T-helper 2 cell treated with Interferon-gamma antibody and Interleukin-4, amounts not matched to agents 5 μg/mL and 100 μg/mL, for 36 hours (primary cell): Measurements from ENCODE around the gene UGDH.
"Not testable (repeated sequence)": the region's sequence is repeated elsewhere in the genome, so short reads cannot be mapped to it uniquely, and the experiment has no call there.

Source experiments
- DNase-seq: peaks from one replicate; pipeline ENCODE4 v3.0.0; 2021; ENCODE audit warnings: low spot score
- H3K27ac Mint-ChIP-seq: one replicate; pipeline ENCODE4 v1.8.0; 2021; ENCODE audit warnings: mild to moderate bottlenecking, mixed read lengths
- H3K27me3 Mint-ChIP-seq: one replicate; pipeline ENCODE4 v1.8.0; 2021; ENCODE audit warnings: low read depth, mixed read lengths
- H3K36me3 Mint-ChIP-seq: one replicate; pipeline ENCODE4 v1.8.0; 2021; ENCODE audit warnings: low read depth, mixed read lengths
- H3K4me1 Mint-ChIP-seq: one replicate; pipeline ENCODE4 v1.8.0; 2021; ENCODE audit warnings: low read depth, mixed read lengths
- H3K4me3 Mint-ChIP-seq: one replicate; pipeline ENCODE4 v1.8.0; 2022; ENCODE audit warnings: mild to moderate bottlenecking, moderate library complexity, mixed read lengths
- H3K9me3 Mint-ChIP-seq: one replicate; pipeline ENCODE4 v1.8.0; 2021; ENCODE audit warnings: mixed read lengths

Gene UGDH

DNA sequence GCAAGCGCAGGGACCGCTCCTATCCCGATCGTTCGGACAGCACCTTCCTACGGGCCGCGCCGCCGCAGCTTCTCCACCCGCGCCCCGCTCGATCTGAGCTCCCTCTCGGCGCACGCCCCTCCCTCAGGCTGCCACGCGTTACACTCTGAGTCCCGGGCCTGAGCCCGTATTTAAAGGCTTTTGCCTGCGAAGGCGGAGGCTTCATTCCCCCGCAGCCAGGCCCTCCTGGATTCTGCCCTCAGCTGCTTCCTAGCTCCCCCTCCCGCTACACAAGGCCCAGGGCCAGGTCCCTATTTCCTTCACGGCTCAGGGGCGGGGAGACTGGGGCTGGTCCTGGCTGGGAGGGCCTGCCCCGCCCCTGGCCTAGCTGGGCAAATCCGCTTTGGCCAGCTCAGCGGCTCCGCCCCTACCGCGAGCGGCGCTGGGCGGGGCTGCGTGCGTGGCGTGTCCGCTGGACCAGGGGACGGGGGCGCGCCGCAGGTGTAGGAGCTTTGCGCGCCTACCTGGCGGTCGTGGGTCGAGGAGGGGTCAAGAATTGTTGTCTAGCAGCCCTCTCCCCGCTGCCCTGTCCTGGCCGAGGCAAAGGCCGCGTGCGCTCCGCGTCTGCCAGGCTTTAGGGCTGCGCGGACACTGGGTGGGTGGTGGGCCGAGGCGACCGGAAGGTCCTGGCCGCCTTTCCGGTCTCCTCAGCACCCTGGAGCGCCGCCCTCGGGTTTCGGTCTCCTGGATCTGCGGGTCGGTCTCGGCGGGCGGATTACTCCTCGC is at the start of gene UGDH:
UGDH (minus strand) TSS at position 144 of the 765 bp plus-strand sequence. CDS start 5,927 bp downstream, outside the sequence.
- H3K9me3 Mint-ChIP-seq, result peaks cover 23% of the 10 kb centered on the region
- peak; percentile 94 for DNase-seq
- H3K27ac Mint-ChIP-seq, result peak within 1 kb of the TSS; percentile 92
- H3K36me3 Mint-ChIP-seq, result peaks cover 24% of the 10 kb centered on the region
- H3K4me3 Mint-ChIP-seq, result peak within 1 kb of the TSS; percentile 97
- H3K4me1 Mint-ChIP-seq, result peaks cover 14% of the 10 kb centered on the region
- no peaks in the 10 kb centered on the region for H3K27me3 Mint-ChIP-seq

DNA sequence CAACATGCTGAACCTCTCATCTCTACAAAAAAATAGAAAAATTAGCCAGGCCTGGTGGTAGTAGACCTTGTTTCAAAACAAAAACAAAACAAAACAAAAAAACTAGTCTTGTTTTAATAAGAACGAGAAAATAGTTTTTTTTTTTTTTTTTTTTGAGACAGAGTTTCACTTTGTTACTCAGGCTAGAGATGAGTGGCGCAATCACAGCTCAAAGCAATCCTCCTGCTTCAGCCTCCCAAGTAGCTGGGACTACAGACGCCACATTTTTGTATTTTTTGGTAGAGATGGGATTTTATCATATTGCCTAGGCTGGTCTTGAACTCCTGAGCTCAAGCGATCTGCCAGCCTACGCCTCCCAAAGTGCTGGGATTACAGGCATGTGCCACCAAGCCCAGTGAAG is 47.7 kb upstream of the UGDH start:
- no peak overlapping the region for H3K4me3 Mint-ChIP-seq
- no peak for DNase-seq
- no peaks in the 10 kb centered on the region for H3K9me3 Mint-ChIP-seq
- no peaks in the 10 kb centered on the region for H3K4me1 Mint-ChIP-seq
- H3K27me3 Mint-ChIP-seq, result no peaks in the 10 kb centered on the region
- H3K36me3 Mint-ChIP-seq, result no peaks in the 10 kb centered on the region
- no peak overlapping the region for H3K27ac Mint-ChIP-seq

DNA sequence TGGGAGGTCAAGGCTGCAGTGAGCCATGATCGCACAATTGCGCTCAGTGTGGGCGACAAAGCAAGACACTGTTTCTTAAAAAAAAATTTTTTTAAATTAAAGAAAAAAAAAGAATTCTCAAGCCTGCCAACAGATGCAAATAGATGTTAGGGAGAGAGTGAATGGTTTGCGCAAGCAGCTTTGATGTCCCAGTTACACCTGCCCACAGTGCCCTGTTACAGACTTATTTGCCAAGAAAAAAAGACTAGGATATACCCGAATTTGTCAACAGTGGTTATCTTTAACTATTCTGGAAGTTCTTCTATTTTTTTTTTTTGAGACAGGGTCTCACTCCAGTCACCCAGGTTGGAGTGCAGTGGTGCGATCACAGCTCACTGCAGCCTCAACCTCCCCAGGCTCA is 44.3 kb upstream of the UGDH start:
- Mint-ChIP-seq H3K9me3 (no peaks in the 10 kb centered on the region), H3K27me3 (no peaks in the 10 kb centered on the region), H3K27ac (no peak overlapping the region), H3K36me3 (no peaks in the 10 kb centered on the region), H3K4me1 (peaks cover 5% of the 10 kb centered on the region), H3K4me3 (no peak overlapping the region)
- DNase-seq, result no peak

DNA sequence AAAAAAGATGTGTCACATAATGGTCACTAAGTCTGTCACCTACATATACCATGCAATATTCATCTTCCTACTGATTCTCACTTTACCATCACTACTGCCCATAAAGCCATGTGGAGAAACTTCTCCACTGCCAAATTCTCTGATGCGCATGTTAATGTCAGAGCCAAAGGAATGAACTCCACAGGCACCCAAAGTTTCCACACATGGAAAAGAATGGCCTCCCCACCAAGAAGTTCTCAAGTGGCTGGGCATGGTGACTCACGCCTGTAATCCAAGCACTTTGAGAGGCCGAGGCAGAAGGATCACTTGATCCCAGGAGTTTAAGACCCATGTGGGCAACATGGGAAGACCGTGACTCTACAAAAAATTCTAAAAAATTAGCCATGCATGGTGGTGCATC is 43.8 kb upstream of the UGDH start:
- H3K4me3 Mint-ChIP-seq, result no peak overlapping the region
- no peaks in the 10 kb centered on the region for H3K27me3 Mint-ChIP-seq
- H3K9me3 Mint-ChIP-seq, result peaks cover 3% of the 10 kb centered on the region
- H3K4me1 Mint-ChIP-seq, result peaks cover 5% of the 10 kb centered on the region
- no peak overlapping the region for H3K27ac Mint-ChIP-seq
- DNase-seq, result no peak
- H3K36me3 Mint-ChIP-seq, result no peaks in the 10 kb centered on the region

DNA sequence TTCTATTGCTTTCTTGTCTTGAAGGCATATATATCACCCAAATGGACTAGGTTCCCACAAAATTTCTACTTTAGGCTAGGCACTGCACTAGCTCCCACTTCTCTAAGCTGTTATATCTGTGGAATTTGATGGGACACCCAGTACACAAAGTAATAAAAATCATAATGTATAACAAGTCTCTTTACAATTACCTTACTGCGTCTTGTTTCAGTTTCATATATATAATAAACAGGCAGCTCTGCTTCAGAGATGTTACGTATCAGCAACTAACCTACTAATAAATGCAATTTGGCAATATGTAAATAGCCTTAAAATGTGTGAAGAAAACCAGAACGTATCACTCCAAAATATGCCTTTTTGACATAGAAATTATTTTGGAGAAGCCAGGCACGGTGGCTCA is 42.0 kb upstream of the UGDH start:
- Mint-ChIP-seq H3K36me3 (peaks cover 2% of the 10 kb centered on the region), H3K27me3 (no peaks in the 10 kb centered on the region), H3K9me3 (peaks cover 10% of the 10 kb centered on the region), H3K4me3 (no peak overlapping the region), H3K4me1 (peaks cover 5% of the 10 kb centered on the region), H3K27ac (no peak overlapping the region)
- DNase-seq, result no peak

DNA sequence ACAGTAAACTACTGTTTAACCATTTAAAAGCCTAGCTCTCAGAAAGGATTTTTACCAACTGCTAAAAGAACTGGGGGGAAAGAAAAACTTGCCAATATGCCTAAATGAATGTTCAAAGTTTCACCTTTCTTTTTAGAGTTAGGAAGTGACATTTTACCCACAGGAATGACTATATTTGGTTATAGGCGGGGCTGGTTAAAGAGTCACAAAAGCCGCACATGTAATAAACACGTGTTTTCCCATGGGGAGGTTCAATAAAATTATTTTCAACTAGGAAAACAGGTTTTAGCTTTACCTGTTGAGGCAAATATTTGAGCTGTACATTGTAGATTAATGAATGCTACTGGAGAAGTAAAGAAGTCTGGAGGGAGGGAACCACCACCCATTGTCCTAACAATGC is 41.6 kb upstream of the UGDH start:
- H3K4me1 Mint-ChIP-seq, result peaks cover 5% of the 10 kb centered on the region
- peaks cover 2% of the 10 kb centered on the region for H3K36me3 Mint-ChIP-seq
- H3K27me3 Mint-ChIP-seq, result no peaks in the 10 kb centered on the region
- no peak overlapping the region for H3K27ac Mint-ChIP-seq
- DNase-seq, result no peak
- peaks cover 10% of the 10 kb centered on the region for H3K9me3 Mint-ChIP-seq
- H3K4me3 Mint-ChIP-seq, result no peak overlapping the region

DNA sequence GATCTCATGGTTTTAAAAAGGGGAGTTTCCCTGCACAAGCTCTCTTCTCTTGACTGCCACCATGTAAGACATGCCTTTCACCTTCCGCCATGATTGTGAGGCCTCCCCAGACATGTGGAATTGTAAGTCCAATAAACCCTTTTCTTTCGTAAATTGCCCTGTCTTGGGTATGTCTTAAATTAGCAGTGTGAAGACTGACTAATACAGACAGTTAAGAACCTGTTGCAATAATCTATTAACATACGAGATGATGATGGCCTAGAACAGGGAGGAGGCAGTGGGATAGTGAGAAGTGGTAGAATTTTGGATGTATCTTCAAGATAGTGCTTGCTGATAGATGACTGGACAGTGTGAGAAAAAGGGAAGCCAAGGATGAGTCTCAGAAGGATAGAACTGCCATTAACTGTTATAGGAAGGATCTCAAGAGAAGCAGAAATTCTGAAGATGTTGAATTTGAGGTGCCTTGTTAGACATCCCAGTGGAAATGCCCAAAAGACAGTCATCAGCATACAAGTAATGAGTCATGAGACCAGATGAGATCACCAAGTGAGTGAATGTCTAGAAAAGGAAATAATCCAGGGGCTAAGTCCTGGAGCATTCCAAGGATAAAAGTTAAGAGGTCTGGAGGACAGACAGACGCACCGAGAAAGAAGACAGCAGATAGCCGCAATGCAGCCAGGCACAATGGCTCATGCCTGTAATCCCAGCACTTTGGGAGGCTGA is 38.8 kb upstream of the UGDH start:
- Mint-ChIP-seq H3K36me3 (peaks cover 2% of the 10 kb centered on the region), H3K27me3 (no peaks in the 10 kb centered on the region), H3K9me3 (peaks cover 10% of the 10 kb centered on the region), H3K4me1 (peaks cover 5% of the 10 kb centered on the region), H3K27ac (no peak overlapping the region), H3K4me3 (no peak overlapping the region)
- no peak for DNase-seq

DNA sequence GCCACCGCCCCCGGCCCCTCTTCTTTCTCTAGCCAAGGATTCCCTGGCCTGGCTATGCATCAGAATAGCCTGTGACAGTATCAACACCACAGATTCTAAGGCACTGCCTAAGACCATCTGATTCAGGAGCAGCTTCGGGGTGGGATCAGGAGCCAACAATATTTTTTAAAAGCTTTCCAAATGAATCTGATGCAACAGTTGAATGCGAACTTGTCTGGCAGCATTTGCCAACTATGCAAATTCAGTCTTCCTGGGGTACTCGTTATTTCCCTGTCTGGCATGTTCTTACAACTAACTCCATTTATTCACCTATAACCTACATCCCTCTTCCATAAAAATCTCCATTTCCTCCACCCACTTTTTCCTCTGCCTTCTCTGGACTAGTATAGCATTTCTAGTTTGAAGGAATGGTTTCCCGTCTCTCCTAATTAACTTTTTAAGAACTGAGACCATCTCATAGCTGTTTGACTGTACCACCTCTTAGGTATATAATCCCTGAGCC is 36.2 kb upstream of the UGDH start:
- Mint-ChIP-seq H3K9me3 (peaks cover 10% of the 10 kb centered on the region), H3K4me1 (peaks cover 2% of the 10 kb centered on the region), H3K36me3 (peaks cover 2% of the 10 kb centered on the region), H3K27me3 (no peaks in the 10 kb centered on the region), H3K27ac (no peak overlapping the region), H3K4me3 (no peak overlapping the region)
- DNase-seq, result no peak

DNA sequence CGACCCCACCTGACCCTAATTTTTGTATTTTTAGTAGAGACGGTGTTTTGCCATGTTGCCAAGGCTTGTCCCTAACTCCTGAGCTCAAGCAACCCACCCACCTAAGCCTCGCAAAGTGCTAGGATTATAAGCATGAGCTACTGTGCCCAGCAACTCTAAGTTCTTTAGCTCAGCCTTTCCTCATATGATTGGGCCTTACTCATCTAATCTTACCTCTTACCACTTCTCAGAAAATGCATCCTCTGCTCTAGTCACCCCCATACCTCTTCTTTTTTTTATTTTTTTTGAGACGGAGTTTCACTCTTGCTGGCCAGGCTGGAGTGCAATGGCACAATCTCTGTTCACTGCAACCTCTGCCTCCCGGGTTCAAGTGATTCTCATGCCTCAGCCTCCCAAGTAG is 35.6 kb upstream of the UGDH start:
- Mint-ChIP-seq H3K4me3 (no peak overlapping the region), H3K36me3 (peaks cover 2% of the 10 kb centered on the region), H3K9me3 (peaks cover 10% of the 10 kb centered on the region), H3K4me1 (no peaks in the 10 kb centered on the region), H3K27me3 (no peaks in the 10 kb centered on the region), H3K27ac (no peak overlapping the region)
- no peak for DNase-seq

DNA sequence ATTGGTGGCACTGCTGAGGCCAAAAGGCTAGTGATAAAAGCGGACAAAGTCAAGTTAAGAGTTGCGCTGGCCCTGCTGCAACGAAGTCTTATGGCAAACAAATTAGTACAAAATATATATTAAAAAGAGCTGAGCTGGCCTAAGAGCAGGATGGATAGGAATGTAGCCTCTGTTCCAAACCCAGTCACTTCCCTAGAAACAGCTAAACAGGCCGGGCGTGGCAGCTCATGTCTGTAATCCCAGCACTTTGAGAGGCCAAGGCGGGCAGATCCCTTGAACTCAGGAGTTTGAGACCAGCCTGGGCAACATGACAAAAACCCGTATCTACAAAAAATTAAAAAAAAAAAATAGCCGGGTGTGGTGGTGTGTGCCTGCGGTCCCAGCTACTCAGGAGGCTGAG is 32.4 kb upstream of the UGDH start:
- no peak for DNase-seq
- Mint-ChIP-seq H3K9me3 (no peaks in the 10 kb centered on the region), H3K36me3 (no peaks in the 10 kb centered on the region), H3K27me3 (no peaks in the 10 kb centered on the region), H3K4me1 (no peaks in the 10 kb centered on the region), H3K27ac (no peak overlapping the region), H3K4me3 (no peak overlapping the region)

DNA sequence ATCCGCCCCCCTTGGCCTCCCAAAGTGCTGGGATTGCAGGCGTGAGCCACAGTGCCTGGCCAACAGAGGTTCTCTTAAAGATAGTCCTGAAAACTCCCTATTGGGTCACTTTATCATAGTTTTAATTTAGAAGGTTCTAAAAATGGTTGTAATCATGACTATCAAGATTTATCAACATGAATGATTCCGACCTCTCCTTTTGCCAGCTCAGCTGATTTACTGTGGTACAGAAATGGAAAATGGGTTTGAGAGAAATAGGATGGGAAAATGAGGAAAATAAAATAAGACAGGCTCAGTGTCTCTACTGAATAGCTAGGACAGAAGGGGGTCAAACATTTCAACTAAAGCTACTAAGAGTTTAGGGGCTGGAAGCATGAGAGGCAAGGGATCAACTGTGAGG is 28.2 kb upstream of the UGDH start:
- Mint-ChIP-seq H3K36me3 (no peaks in the 10 kb centered on the region), H3K4me1 (no peaks in the 10 kb centered on the region), H3K4me3 (no peak overlapping the region), H3K9me3 (no peaks in the 10 kb centered on the region), H3K27ac (no peak overlapping the region), H3K27me3 (no peaks in the 10 kb centered on the region)
- no peak for DNase-seq

DNA sequence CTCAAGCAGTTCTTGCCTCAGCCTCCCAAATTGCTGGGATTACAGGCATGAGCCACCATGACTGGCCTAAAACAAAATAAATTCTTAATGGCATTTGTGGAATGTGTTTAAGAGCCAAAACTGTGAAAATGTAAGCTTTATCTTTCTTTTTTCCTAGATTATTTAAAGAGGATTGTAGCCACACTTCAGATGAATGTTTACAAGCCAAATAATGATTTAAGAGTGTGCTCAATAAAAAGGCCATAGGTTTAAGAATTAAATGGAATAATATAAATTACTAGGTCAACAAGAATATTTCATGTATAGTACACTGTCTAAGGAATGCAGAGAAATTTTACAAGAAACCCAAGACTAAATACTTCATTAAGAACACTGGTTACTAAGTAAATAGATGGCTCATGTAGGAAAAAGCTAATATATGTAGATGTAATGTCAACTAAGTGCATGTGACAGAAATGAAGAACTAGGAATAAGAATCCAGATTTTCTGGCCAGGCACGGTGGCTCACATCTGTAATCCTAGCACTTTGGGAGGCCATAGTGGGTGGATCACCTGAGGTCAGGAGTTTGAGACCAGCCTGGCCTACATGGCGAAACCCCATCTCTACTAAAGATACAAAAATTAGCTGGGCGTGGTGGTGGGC is 21.3 kb upstream of the UGDH start:
- H3K9me3 Mint-ChIP-seq, result no peaks in the 10 kb centered on the region
- no peaks in the 10 kb centered on the region for H3K4me1 Mint-ChIP-seq
- no peaks in the 10 kb centered on the region for H3K36me3 Mint-ChIP-seq
- H3K27me3 Mint-ChIP-seq, result no peaks in the 10 kb centered on the region
- no peak for DNase-seq
- no peak overlapping the region for H3K27ac Mint-ChIP-seq
- no peak overlapping the region for H3K4me3 Mint-ChIP-seq

DNA sequence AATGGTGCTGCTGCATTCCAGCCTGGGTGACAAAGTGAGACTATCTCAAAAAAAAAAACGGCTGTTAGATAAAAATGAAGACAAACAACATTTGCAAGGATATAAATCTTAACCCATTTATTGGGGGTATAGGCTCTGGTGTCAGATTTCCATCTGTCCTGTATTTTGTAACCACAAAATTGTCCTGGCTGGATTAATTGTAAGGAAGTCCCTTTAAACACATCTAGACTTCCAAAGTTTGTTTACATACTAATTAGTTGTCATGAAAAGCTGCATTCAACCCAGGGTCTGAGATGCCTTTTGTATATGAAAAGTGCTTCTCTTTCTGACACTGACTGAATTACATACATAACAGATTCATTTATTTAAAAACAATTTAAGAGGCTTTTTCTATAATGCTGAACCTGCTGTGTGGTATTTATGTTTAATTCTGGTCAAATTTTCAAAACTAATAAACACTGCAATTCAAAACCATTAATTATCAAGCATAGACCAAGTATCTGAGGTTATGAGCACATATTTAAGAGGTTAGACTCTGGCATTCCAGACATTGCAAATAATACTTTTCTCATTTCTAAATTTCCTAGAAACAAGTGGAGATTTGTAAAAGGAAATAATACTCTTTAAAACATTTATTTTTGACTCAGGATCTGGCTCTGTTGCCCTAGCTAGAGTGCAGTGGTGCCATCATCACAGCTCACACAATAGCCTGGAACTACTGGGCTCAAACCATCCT is 17.5 kb upstream of the UGDH start:
- H3K4me1 Mint-ChIP-seq, result no peaks in the 10 kb centered on the region
- no peak overlapping the region for H3K27ac Mint-ChIP-seq
- H3K36me3 Mint-ChIP-seq, result no peaks in the 10 kb centered on the region
- no peaks in the 10 kb centered on the region for H3K27me3 Mint-ChIP-seq
- DNase-seq, result no peak
- H3K4me3 Mint-ChIP-seq, result no peak overlapping the region
- H3K9me3 Mint-ChIP-seq, result no peaks in the 10 kb centered on the region

DNA sequence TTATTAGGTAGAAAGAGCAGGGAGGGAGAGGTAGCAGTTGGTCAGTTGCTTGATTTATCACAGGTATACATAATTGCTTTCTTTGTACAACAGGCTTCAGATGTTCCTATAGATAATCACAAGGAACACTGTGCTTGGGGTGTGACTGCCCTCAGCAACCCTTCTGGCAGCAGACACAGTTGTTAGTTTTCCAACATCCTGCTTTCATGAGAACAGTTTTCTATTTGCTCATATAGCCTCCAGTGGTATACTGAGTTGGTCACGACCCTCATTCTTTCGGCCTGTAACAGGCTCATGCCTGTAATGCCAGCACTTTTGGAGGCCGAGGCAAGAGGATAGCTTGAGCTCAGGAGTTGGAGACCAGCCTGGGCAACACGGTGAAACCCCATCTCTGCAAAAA is 16.8 kb upstream of the UGDH start:
- not testable (repeated sequence) for H3K27ac Mint-ChIP-seq

More for the DNA sequence above, 16.8 kb upstream of the UGDH start:
- not testable (repeated sequence) for H3K4me1 Mint-ChIP-seq, H3K27me3 Mint-ChIP-seq, DNase-seq, H3K9me3 Mint-ChIP-seq, H3K4me3 Mint-ChIP-seq, H3K36me3 Mint-ChIP-seq
